ENCODE measurements around the gene SSR3.

- TF ChIP-seq CTCF (IDR thresholded peaks at IDR 0.05; ENCODE audit: insufficient read depth, low read depth, low read length) = no peak
- TF ChIP-seq EZH2 (IDR thresholded peaks at IDR 0.05; ENCODE audit: insufficient read depth, low read length) = no peak
These were observed 45.9 kb upstream of the SSR3 start for GRCh38 chr3:156600834-156601233.

Data from astrocyte (in vitro differentiated cells and primary cell).